ENCODE measurements around the gene ZNF689. TPM values are rescaled to one million over a fixed set of nuclear protein-coding genes. Genes with fewer than 3 reads are reported as not detected.
A peak's percentile ranks its signal among the peaks of the same experiment; 100 is the strongest.
"Not testable (repeated sequence)": the region's sequence is repeated elsewhere in the genome, so short reads cannot be mapped to it uniquely, and the experiment has no call there.

ZNF689 gene
- polyA plus RNA-seq (2013, experiment 1 of 2; ENCODE audit: insufficient read length), result 6.1 TPM
- 6.0 TPM for polyA plus RNA-seq (2013, experiment 2 of 2; ENCODE audit: insufficient read length)

GRCh38 chr16:30609926-30610839, at the start of gene ZNF689:
Gene ZNF689, minus strand, starts transcription at chr16:30610389. Its CDS starts 348 bp downstream, at chr16:30610041.
- peak; percentile 97 for DNase-seq

- DNase-seq, result peak; percentile 98
Measured at GRCh38 chr16:30658731-30659506, 48.7 kb upstream of the ZNF689 start.

- peak; percentile 100 for DNase-seq
Measured at GRCh38 chr16:30657866-30658730, 47.9 kb upstream of the ZNF689 start, which contains the start of gene FBRS. Gene FBRS, plus strand, starts transcription at chr16:30658431. Its CDS starts 1,088 bp downstream, at chr16:30659519.

GRCh38 chr16:30656974-30657865, 47.0 kb upstream of the ZNF689 start:
- DNase-seq, result no peak

GRCh38 chr16:30656388-30656787, 46.2 kb upstream of the ZNF689 start:
- DNase-seq, result no peak

GRCh38 chr16:30655815-30656347, 45.7 kb upstream of the ZNF689 start:
- no peak for DNase-seq

- no peak for DNase-seq
Measured at GRCh38 chr16:30654856-30655255, 44.7 kb upstream of the ZNF689 start.

- DNase-seq, result no peak
Measured at GRCh38 chr16:30652718-30653117, 42.5 kb upstream of the ZNF689 start.

GRCh38 chr16:30652005-30652296, 41.8 kb upstream of the ZNF689 start:
- no peak for DNase-seq

GRCh38 chr16:30651124-30652004, 41.2 kb upstream of the ZNF689 start:
- peak; percentile 61 for DNase-seq

- DNase-seq, result peak; percentile 100
Measured at GRCh38 chr16:30650369-30651123, 40.4 kb upstream of the ZNF689 start, which contains the start of gene PRR14. Gene PRR14, plus strand, starts transcription at chr16:30650960. Its CDS starts 686 bp downstream, at chr16:30651646.

- no peak for DNase-seq
Measured at GRCh38 chr16:30649725-30650368, 39.7 kb upstream of the ZNF689 start.

GRCh38 chr16:30647274-30647571, 37.0 kb upstream of the ZNF689 start:
- no peak for DNase-seq

- DNase-seq, result no peak
Measured at GRCh38 chr16:30645727-30646126, 35.5 kb upstream of the ZNF689 start.

- DNase-seq, result no peak
Measured at GRCh38 chr16:30644334-30644830, 34.2 kb upstream of the ZNF689 start.

- no peak for DNase-seq
Measured at GRCh38 chr16:30641378-30641982, 31.3 kb upstream of the ZNF689 start.

GRCh38 chr16:30637944-30638343, 27.8 kb upstream of the ZNF689 start:
- peak; percentile 51 for DNase-seq

- not testable (repeated sequence) for DNase-seq
Measured at GRCh38 chr16:30637139-30637538, 26.9 kb upstream of the ZNF689 start.
